VCaP (cell line): ENCODE results near the gene ELOVL7.
"Not testable (repeated sequence)": the region's sequence is repeated elsewhere in the genome, so short reads cannot be mapped to it uniquely, and the experiment has no call there.

ENCODE experiments used
- H3K27ac ChIP-seq: fragments of 450-650 bp; 2 replicates; pipeline ENCODE4 v1.5.1; 2017
- CTCF ChIP-seq: fragments of 450-650 bp; conservative IDR thresholded peaks from 2 replicates; pipeline ENCODE4 v1.5.1; 2017; ENCODE audit warnings: mild to moderate bottlenecking, moderate library complexity

The ELOVL7 gene

GRCh38 chr5:60883229-60883628 lies 39.2 kb upstream of the ELOVL7 start:
- TF ChIP-seq CTCF: peak; percentile 95
- H3K27ac ChIP-seq: no peak overlapping the region

- no peak overlapping the region for H3K27ac ChIP-seq
- no peak for TF ChIP-seq CTCF
Measured at GRCh38 chr5:60872892-60873291, 28.8 kb upstream of the ELOVL7 start.

GRCh38 chr5:60870857-60871256 lies 26.8 kb upstream of the ELOVL7 start:
- no peak for TF ChIP-seq CTCF
- no peak overlapping the region for H3K27ac ChIP-seq

GRCh38 chr5:60860572-60860971 lies 16.5 kb upstream of the ELOVL7 start:
- H3K27ac ChIP-seq: not testable (repeated sequence)

GRCh38 chr5:60856066-60856465 lies 12.0 kb upstream of the ELOVL7 start:
- TF ChIP-seq CTCF: no peak
- H3K27ac ChIP-seq: no peak overlapping the region

- TF ChIP-seq CTCF: no peak
Measured at GRCh38 chr5:60852940-60853339, 8.9 kb upstream of the ELOVL7 start.

GRCh38 chr5:60852317-60852716 lies 8.2 kb upstream of the ELOVL7 start:
- TF ChIP-seq CTCF: no peak
- peak overlapping the region; percentile 36 for H3K27ac ChIP-seq

More at GRCh38 chr5:60852940-60853339, 8.9 kb upstream of the ELOVL7 start:
- peak overlapping the region; percentile 36 for H3K27ac ChIP-seq

- TF ChIP-seq CTCF: no peak
- peak overlapping the region; percentile 8 for H3K27ac ChIP-seq
Measured at GRCh38 chr5:60851626-60852025, 7.6 kb upstream of the ELOVL7 start.
